Osteocyte (in vitro differentiated cells): ENCODE results near the gene LHX4. TPM values are rescaled to one million over a fixed set of nuclear protein-coding genes. Genes with fewer than 3 reads are reported as not detected.

Source experiments
- DNase-seq: peaks from one replicate; pipeline ENCODE4 v3.0.0; 2021; ENCODE audit warnings: mixed read lengths; ENCODE audit not compliant: unreplicated experiment; ENCODE audit errors: extremely low spot score
- H3K27ac Mint-ChIP-seq: one replicate; pipeline ENCODE4 v1.8.0; 2021; ENCODE audit warnings: mild to moderate bottlenecking, mixed read lengths; ENCODE audit not compliant: unreplicated experiment
- H3K27me3 Mint-ChIP-seq: one replicate; pipeline ENCODE4 v1.8.0; 2021; ENCODE audit warnings: mixed read lengths; ENCODE audit not compliant: unreplicated experiment
- H3K36me3 Mint-ChIP-seq: one replicate; pipeline ENCODE4 v1.8.0; 2021; ENCODE audit warnings: mixed read lengths; ENCODE audit not compliant: unreplicated experiment
- H3K4me1 Mint-ChIP-seq: one replicate; pipeline ENCODE4 v1.8.0; 2021; ENCODE audit warnings: mixed read lengths; ENCODE audit not compliant: unreplicated experiment
- H3K4me3 Mint-ChIP-seq: one replicate; pipeline ENCODE4 v1.8.0; 2021; ENCODE audit warnings: mild to moderate bottlenecking, moderate library complexity, mixed read lengths; ENCODE audit not compliant: unreplicated experiment
- H3K9me3 Mint-ChIP-seq: one replicate; pipeline ENCODE4 v1.8.0; 2021; ENCODE audit warnings: mixed read lengths; ENCODE audit not compliant: unreplicated experiment
- CTCF ChIP-seq: fragments of 200-600 bp; sonication (generic); IDR thresholded peaks from 2 replicates; pipeline ENCODE4 v1.5.0; 2021; ENCODE audit warnings: antibody characterized with exemption, mild to moderate bottlenecking, moderate library complexity
- total RNA-seq: library from RNA; stranded (reverse); gene quantifications from 2 replicates; pipeline ENCODE4 v1.2.1, GENCODE V29; 2021

LHX4 gene
- total RNA-seq, 1 donor from 2014 or later: 0.70 TPM

- Mint-ChIP-seq H3K4me1 (peaks cover 37% of the 10 kb centered on the region), H3K27ac (no peak overlapping the region), H3K36me3 (no peaks in the 10 kb centered on the region), H3K27me3 (peaks cover 76% of the 10 kb centered on the region), H3K9me3 (no peaks in the 10 kb centered on the region), H3K4me3 (peak overlapping the region; percentile 60)
- DNase-seq: no peak
- TF ChIP-seq CTCF: no peak
These were observed 4.5 kb downstream of the LHX4 start for GRCh38 chr1:180234369-180235076.

GRCh38 chr1:180235077-180235501 lies 5.0 kb downstream of the LHX4 start:
- Mint-ChIP-seq H3K4me3 (peak overlapping the region; percentile 26), H3K9me3 (no peaks in the 10 kb centered on the region), H3K27me3 (peaks cover 82% of the 10 kb centered on the region), H3K27ac (no peak overlapping the region), H3K36me3 (no peaks in the 10 kb centered on the region), H3K4me1 (peaks cover 37% of the 10 kb centered on the region)
- DNase-seq: no peak
- no peak for TF ChIP-seq CTCF

- no peak for TF ChIP-seq CTCF
- DNase-seq: no peak
These were observed 5.6 kb downstream of the LHX4 start for GRCh38 chr1:180235502-180236239.

GRCh38 chr1:180236698-180237509 lies 6.8 kb downstream of the LHX4 start:
- TF ChIP-seq CTCF: no peak
- H3K27ac Mint-ChIP-seq: no peak overlapping the region
- H3K36me3 Mint-ChIP-seq: no peaks in the 10 kb centered on the region
- DNase-seq: no peak
- peaks cover 95% of the 10 kb centered on the region for H3K27me3 Mint-ChIP-seq
- no peaks in the 10 kb centered on the region for H3K9me3 Mint-ChIP-seq
- no peak overlapping the region for H3K4me3 Mint-ChIP-seq
- H3K4me1 Mint-ChIP-seq: peaks cover 32% of the 10 kb centered on the region

More at GRCh38 chr1:180235502-180236239, 5.6 kb downstream of the LHX4 start:
- no peaks in the 10 kb centered on the region for H3K9me3 Mint-ChIP-seq
- no peaks in the 10 kb centered on the region for H3K36me3 Mint-ChIP-seq
- H3K4me3 Mint-ChIP-seq: peak overlapping the region; percentile 26
- H3K4me1 Mint-ChIP-seq: peaks cover 36% of the 10 kb centered on the region
- H3K27me3 Mint-ChIP-seq: peaks cover 88% of the 10 kb centered on the region
- H3K27ac Mint-ChIP-seq: no peak overlapping the region
